Endothelial cell (in vitro differentiated cells): ENCODE measurements around the gene CD40. TPM values are rescaled to one million over a fixed set of nuclear protein-coding genes. Genes with fewer than 3 reads are reported as not detected.

Experiments
- DNase-seq: peaks from one replicate; pipeline ENCODE4 v3.0.0; 2021; ENCODE audit warnings: low spot score
- H3K27ac Mint-ChIP-seq: one replicate; pipeline ENCODE4 v1.8.0; 2021; ENCODE audit warnings: mixed read lengths, inconsistent platforms; ENCODE audit not compliant: unreplicated experiment
- H3K27me3 Mint-ChIP-seq: one replicate; pipeline ENCODE4 v1.8.0; 2021; ENCODE audit warnings: mild to moderate bottlenecking, moderate library complexity, mixed read lengths, inconsistent platforms; ENCODE audit not compliant: unreplicated experiment
- H3K36me3 Mint-ChIP-seq: one replicate; pipeline ENCODE4 v1.8.0; 2021; ENCODE audit warnings: mild to moderate bottlenecking, low read depth, mixed read lengths, inconsistent platforms; ENCODE audit not compliant: unreplicated experiment
- H3K4me1 Mint-ChIP-seq: one replicate; pipeline ENCODE4 v1.8.0; 2021; ENCODE audit warnings: mild to moderate bottlenecking, mixed read lengths, inconsistent platforms; ENCODE audit not compliant: unreplicated experiment
- H3K4me3 Mint-ChIP-seq: one replicate; pipeline ENCODE4 v1.8.0; 2021; ENCODE audit warnings: mild to moderate bottlenecking, mixed read lengths, inconsistent platforms; ENCODE audit not compliant: unreplicated experiment
- H3K9me3 Mint-ChIP-seq: one replicate; pipeline ENCODE4 v1.8.0; 2021; ENCODE audit warnings: mixed read lengths, inconsistent platforms; ENCODE audit not compliant: unreplicated experiment
- total RNA-seq: library from RNA; stranded (reverse); fragmentation: NEBNext Ultra II Directional; extraction: Animal tissue kit (Norgen Biotek cat#: 25700); gene quantifications from one replicate; pipeline ENCODE4 v1.2.1, GENCODE V29; 2021; ENCODE audit not compliant: unreplicated experiment
- TF ChIP-seq, protein P1 (sequence below): fragments of 200-600 bp; sonication (generic); IDR thresholded peaks from one replicate; pipeline ENCODE4 v1.5.0; 2021; ENCODE audit warnings: antibody characterized with exemption; ENCODE audit not compliant: unreplicated experiment

The CD40 gene
- total RNA-seq, 1 donor from 2014 or later: 69.4 TPM

GRCh38 chr20:46083101-46083500 is 35.0 kb upstream of the CD40 start:
- no peak for DNase-seq
- Mint-ChIP-seq H3K36me3 (peaks cover 7% of the 10 kb centered on the region), H3K4me3 (no peak overlapping the region), H3K9me3 (no peaks in the 10 kb centered on the region), H3K27ac (no peak overlapping the region), H3K4me1 (peaks cover 19% of the 10 kb centered on the region), H3K27me3 (no peaks in the 10 kb centered on the region)
- TF ChIP-seq, protein P1, sequence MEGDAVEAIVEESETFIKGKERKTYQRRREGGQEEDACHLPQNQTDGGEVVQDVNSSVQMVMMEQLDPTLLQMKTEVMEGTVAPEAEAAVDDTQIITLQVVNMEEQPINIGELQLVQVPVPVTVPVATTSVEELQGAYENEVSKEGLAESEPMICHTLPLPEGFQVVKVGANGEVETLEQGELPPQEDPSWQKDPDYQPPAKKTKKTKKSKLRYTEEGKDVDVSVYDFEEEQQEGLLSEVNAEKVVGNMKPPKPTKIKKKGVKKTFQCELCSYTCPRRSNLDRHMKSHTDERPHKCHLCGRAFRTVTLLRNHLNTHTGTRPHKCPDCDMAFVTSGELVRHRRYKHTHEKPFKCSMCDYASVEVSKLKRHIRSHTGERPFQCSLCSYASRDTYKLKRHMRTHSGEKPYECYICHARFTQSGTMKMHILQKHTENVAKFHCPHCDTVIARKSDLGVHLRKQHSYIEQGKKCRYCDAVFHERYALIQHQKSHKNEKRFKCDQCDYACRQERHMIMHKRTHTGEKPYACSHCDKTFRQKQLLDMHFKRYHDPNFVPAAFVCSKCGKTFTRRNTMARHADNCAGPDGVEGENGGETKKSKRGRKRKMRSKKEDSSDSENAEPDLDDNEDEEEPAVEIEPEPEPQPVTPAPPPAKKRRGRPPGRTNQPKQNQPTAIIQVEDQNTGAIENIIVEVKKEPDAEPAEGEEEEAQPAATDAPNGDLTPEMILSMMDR: no peak

GRCh38 chr20:46083531-46084061 is 34.5 kb upstream of the CD40 start:
- TF ChIP-seq, protein P1: no peak
- DNase-seq: no peak
- H3K9me3 Mint-ChIP-seq: no peaks in the 10 kb centered on the region
- no peaks in the 10 kb centered on the region for H3K27me3 Mint-ChIP-seq
- H3K36me3 Mint-ChIP-seq: peaks cover 4% of the 10 kb centered on the region
- H3K4me3 Mint-ChIP-seq: no peak overlapping the region
- H3K4me1 Mint-ChIP-seq: peaks cover 24% of the 10 kb centered on the region
- H3K27ac Mint-ChIP-seq: no peak overlapping the region

DNA sequence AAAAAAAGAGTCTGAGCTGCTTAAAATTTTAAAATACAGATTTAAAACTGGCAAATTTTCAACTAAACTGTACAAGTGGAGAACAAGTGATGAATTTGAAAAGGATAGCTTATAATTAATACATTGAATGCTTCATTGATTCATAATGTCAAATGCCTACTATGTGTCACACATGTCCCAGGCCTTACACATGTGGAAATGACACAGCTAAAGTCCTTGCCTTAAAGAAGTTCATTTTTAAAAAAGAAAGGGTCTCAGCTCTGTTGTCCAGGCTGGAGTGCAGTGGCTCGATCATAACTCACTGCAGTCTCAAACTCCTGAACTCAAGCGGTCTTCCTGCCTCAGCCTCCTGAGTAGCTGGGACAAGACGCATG is 33.3 kb upstream of the CD40 start:
- no peaks in the 10 kb centered on the region for H3K36me3 Mint-ChIP-seq
- no peaks in the 10 kb centered on the region for H3K9me3 Mint-ChIP-seq
- H3K27me3 Mint-ChIP-seq: no peaks in the 10 kb centered on the region
- H3K4me1 Mint-ChIP-seq: peaks cover 23% of the 10 kb centered on the region
- DNase-seq: no peak
- H3K4me3 Mint-ChIP-seq: no peak overlapping the region
- H3K27ac Mint-ChIP-seq: no peak overlapping the region
- TF ChIP-seq, protein P1: no peak

- H3K4me1 Mint-ChIP-seq: peaks cover 27% of the 10 kb centered on the region
- H3K9me3 Mint-ChIP-seq: no peaks in the 10 kb centered on the region
- H3K36me3 Mint-ChIP-seq: peaks cover 3% of the 10 kb centered on the region
- H3K27me3 Mint-ChIP-seq: no peaks in the 10 kb centered on the region
- no peak overlapping the region for H3K4me3 Mint-ChIP-seq
- no peak overlapping the region for H3K27ac Mint-ChIP-seq
- no peak for DNase-seq
- TF ChIP-seq, protein P1: no peak
Observed at GRCh38 chr20:46085179-46085851, 32.8 kb upstream of the CD40 start.

DNA sequence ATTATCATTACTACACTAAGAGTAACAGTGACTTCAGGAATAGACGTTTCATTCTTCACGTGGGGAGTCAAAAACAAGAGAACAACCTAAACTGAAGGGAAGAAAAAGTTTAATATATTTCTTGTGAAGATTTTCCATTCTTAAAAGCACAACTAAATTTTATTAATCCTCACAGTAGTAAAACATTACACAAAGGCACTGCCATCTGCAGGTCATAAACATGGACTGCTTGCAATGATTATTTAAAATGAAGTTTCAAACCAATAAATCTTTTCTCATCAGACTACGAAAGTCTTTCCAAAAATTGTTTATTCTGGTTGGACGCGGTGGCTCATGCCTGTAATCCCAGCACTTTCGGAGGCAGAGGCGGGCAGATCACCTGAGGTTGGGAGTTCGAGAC is 31.0 kb upstream of the CD40 start:
- H3K4me3 Mint-ChIP-seq: no peak overlapping the region
- TF ChIP-seq, protein P1: no peak
- H3K27ac Mint-ChIP-seq: no peak overlapping the region

More for the DNA sequence above, 31.0 kb upstream of the CD40 start:
- DNase-seq: no peak
- Mint-ChIP-seq H3K27me3 (no peaks in the 10 kb centered on the region), H3K9me3 (no peaks in the 10 kb centered on the region), H3K36me3 (peaks cover 3% of the 10 kb centered on the region), H3K4me1 (peaks cover 27% of the 10 kb centered on the region)
